Kidney epithelial cell (primary cell): ENCODE data around the gene PLXDC1. TPM values are rescaled to one million over a fixed set of nuclear protein-coding genes. Genes with fewer than 3 reads are reported as not detected.

Source experiments
- DNase-seq: peaks from one replicate; pipeline ENCODE4 v3.0.0-alpha.2; 2010; ENCODE audit warnings: low read depth
- H3K27me3 ChIP-seq: 2 replicates; pipeline ENCODE4 v1.6.0; 2011; ENCODE audit warnings: low read length; ENCODE audit not compliant: control insufficient read depth, insufficient read depth
- H3K36me3 ChIP-seq: 2 replicates; pipeline ENCODE4 v1.5.1; 2011; ENCODE audit warnings: low read length; ENCODE audit not compliant: control insufficient read depth, insufficient read depth
- H3K4me3 ChIP-seq: 2 replicates; pipeline ENCODE4 v1.5.1; 2011; ENCODE audit warnings: low read depth, mild to moderate bottlenecking, control low read depth, low read length
- total RNA-seq: library from RNA; depleted of rRNA; stranded (reverse); fragments of >200 nt; gene quantifications from 2 replicates; pipeline ENCODE4 v1.2.3, GENCODE V29; 2015
- TF ChIP-seq, protein P1 (sequence below): IDR thresholded peaks from 2 replicates; pipeline ENCODE4 v1.5.1; 2011; ENCODE audit warnings: mild to moderate bottlenecking, moderate library complexity, low read length, control low read depth, inconsistent platforms; ENCODE audit not compliant: insufficient read depth, poor library complexity, severe bottlenecking

PLXDC1 gene
- total RNA-seq, 1 donor from 2014 or later, result 0.67 TPM

DNA sequence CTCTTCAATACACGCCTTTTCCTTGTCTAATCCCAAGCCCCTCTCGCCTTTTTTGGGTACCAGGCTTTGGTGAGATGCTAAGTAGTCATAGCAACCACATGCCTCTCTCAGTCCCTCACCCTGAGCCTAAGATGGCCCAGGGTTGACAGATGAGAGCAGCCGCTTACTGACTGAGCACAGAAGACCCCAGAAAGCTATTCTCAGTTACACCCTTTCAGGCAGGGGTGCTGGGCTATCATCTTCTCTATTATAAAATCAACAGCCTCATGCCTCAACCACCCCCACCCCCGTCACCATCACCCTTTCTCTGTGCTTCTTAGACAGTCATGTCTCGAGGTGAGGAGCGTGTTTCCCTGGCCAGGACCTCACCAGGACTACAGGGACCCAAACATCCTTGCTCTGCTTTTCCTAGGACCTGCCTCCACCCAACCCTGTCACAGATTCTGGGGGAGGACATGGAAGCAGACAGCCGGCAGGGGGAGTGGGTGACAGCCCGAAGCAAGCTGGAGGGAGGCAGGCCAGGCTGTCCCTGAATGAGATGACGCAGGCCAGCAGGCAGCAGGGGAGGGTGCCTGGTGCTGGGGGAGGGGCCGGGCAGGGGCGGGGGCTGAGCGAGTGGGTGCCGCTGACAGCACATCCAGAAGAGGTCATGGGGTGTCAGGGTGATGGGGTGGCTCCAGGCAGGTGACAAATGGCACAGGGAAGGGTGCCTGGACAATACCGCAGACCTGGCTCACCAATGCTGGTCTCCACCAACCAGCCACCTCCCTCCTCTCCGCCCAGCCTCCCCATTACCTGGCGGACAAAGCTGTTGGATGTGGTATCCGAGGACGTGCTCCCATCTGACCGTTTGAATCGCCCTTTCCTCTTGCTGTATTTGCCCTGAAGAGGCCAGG lies 42.9 kb upstream of the PLXDC1 start:
- no peak overlapping the region for H3K4me3 ChIP-seq
- no peaks in the 10 kb centered on the region for H3K27me3 ChIP-seq
- TF ChIP-seq, protein P1, sequence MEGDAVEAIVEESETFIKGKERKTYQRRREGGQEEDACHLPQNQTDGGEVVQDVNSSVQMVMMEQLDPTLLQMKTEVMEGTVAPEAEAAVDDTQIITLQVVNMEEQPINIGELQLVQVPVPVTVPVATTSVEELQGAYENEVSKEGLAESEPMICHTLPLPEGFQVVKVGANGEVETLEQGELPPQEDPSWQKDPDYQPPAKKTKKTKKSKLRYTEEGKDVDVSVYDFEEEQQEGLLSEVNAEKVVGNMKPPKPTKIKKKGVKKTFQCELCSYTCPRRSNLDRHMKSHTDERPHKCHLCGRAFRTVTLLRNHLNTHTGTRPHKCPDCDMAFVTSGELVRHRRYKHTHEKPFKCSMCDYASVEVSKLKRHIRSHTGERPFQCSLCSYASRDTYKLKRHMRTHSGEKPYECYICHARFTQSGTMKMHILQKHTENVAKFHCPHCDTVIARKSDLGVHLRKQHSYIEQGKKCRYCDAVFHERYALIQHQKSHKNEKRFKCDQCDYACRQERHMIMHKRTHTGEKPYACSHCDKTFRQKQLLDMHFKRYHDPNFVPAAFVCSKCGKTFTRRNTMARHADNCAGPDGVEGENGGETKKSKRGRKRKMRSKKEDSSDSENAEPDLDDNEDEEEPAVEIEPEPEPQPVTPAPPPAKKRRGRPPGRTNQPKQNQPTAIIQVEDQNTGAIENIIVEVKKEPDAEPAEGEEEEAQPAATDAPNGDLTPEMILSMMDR, result peak; percentile 67
- DNase-seq, result no peak
- H3K36me3 ChIP-seq, result peaks cover 1% of the 10 kb centered on the region

DNA sequence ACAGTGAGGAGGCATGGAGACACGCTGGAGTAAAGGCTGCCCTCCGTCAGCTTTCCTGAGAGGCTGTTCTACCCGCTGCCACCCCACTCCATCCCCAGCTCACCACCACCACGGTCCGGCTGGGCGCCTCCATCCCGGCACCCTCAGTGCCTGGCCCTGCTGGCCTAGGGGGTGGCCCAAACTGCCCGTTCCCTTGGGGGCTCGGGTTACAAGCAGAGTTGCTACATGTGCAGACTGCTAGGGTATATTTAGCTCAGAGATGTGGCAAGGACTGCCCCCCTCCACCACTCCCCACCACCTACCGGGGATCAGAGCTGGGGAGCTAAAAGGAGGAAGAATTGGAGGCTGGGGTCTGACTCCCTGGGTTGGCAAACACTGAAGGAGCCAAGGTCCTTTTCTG lies 41.9 kb upstream of the PLXDC1 start:
- DNase-seq, result no peak
- Histone ChIP-seq H3K27me3 (no peaks in the 10 kb centered on the region), H3K36me3 (peaks cover 1% of the 10 kb centered on the region), H3K4me3 (no peak overlapping the region)
- TF ChIP-seq, protein P1, result no peak

DNA sequence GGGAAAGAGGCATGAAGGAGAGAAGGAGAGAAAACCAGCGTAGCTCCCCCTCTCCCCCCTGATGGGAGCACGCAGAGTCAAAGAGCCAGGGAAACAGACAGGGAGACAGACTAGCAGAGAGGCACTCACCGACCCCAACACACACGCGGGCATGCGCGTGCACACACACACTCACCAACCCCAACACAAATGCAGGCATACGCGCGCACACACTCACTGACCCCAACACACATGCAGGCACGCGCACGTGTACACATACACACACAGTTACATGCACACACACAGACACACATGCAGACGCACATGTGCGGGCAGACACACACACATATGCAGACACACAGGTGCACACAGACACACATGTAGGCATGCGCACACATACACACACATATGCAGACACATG lies 41.5 kb upstream of the PLXDC1 start:
- TF ChIP-seq, protein P1, result no peak
- Histone ChIP-seq H3K27me3 (no peaks in the 10 kb centered on the region), H3K4me3 (no peak overlapping the region), H3K36me3 (peaks cover 1% of the 10 kb centered on the region)
- DNase-seq, result no peak

DNA sequence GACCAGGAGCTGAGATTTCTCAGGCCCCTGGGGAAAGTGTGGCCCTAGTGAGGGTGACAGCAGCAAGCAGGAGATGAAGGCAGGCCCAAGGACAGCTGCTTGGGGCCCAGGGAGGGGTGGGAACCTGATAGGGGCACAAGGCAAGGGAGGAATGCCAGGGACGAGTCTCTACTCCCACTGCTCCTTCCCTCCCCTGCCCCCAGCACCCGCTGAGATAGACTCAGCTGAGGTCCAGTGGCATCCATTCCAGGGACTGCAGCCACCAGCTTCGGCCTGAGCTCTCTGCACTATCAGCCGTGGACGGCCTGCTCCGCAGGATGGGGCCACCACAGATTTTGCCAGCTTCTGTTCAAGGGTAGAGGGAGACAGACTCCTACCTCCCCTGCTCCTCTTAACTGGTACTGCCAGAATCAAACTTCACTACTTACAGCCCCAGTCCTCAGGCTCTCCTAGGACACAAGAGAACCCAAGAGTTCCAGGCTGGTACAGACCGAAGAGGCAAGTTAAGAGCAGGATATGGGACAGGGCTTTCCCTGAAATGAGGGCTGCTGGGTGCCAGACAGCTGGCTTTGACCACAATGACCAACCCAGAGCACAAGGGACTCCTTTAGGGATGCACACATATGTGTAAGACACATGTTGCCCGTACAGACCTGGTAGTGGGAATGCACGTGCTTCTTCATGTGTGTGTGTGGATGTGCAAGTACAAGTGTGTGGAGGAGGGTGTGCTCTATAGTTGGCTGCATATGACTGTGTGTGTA lies 40.5 kb upstream of the PLXDC1 start:
- TF ChIP-seq, protein P1, result no peak
- H3K27me3 ChIP-seq, result no peaks in the 10 kb centered on the region
- peaks cover 3% of the 10 kb centered on the region for H3K36me3 ChIP-seq
- no peak for DNase-seq
- H3K4me3 ChIP-seq, result no peak overlapping the region

DNA sequence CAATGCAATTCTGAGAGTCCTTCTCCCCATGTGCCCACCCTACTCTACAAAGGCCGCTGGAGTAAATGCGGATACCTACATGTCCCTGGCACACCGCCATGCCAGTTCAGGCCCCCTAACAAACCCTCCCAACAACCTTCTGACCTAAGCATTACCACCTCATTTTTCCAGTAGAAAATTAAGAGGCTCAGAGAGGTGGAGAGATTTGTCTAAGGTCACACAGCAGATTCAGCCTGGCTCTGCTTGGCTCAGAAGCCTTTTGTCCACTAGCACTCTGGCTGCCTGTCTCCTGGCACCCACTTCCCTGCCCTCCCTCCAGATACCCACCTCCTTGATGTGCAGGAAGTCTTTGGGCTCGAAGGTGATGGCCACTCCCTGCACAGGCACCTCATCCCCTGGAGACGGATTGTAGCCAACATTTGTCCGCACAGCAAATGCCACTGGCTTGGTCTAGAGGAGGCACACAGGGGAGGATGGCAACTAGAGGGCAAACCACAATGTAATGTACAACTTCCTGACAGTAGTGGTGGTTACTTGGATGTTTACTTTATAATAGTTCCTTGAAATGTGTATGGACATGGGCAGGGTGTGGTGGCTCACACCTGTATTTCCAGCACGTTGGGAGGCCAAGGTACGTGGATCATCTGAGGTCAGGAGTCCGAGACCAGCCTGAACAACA lies 35.9 kb upstream of the PLXDC1 start:
- H3K4me3 ChIP-seq, result no peak overlapping the region
- no peak for DNase-seq
- TF ChIP-seq, protein P1, result no peak
- peaks cover 3% of the 10 kb centered on the region for H3K36me3 ChIP-seq
- H3K27me3 ChIP-seq, result no peaks in the 10 kb centered on the region
